Gastrocnemius medialis (tissue), 4 donors: ENCODE measurements around the gene ENTHD1. TPM values are rescaled to one million over a fixed set of nuclear protein-coding genes. Genes with fewer than 3 reads are reported as not detected.
"Not testable (repeated sequence)": the region's sequence is repeated elsewhere in the genome, so short reads cannot be mapped to it uniquely, and the experiment has no call there.

Source experiments
- ATAC-seq, 2 donors: fragments of 150-250 bp; one replicate each; pipeline ENCODE4 v1.9.1; 2016
- DNase-seq, 2 donors: peaks; one replicate each; pipeline ENCODE4 v3.0.0-alpha.2; 2019
- H3K27ac ChIP-seq, 4 donors: fragments of 200-600 bp; sonication (generic); 1 replicate in 1 of 4; 2 replicates in 3 of 4; pipeline ENCODE4 v1.5.1; 2016 to 2018; ENCODE audit warnings: mild to moderate bottlenecking in 2 of 4, moderate library complexity in 1 of 4
- H3K27me3 ChIP-seq, 3 donors: fragments of 200-600 bp; sonication (generic) in 2 of 3; 1 replicate in 1 of 3; 2 replicates in 2 of 3; pipeline versions ENCODE4 v1.5.1 to v1.6.0; 2016 to 2019; ENCODE audit warnings: mild to moderate bottlenecking in 1 of 3, moderate library complexity in 1 of 3
- H3K36me3 ChIP-seq, 2 donors: fragments of 200-600 bp; sonication (generic) in 1 of 2; one replicate each; pipeline ENCODE4 v1.5.1; 2017 to 2018
- H3K4me1 ChIP-seq, 2 donors: fragments of 200-600 bp; sonication (generic) in 1 of 2; one replicate each; pipeline ENCODE4 v1.5.1; 2016 to 2017; ENCODE audit warnings: mild to moderate bottlenecking in 2 of 2
- H3K4me3 ChIP-seq, 4 donors: fragments of 200-600 bp; sonication (generic) in 3 of 4; 1 replicate in 1 of 4; 2 replicates in 3 of 4; pipeline ENCODE4 v1.5.1; 2016 to 2019; ENCODE audit warnings: mild to moderate bottlenecking in 2 of 4
- H3K9me3 ChIP-seq, 3 donors: fragments of 200-600 bp; sonication (generic) in 2 of 3; 1 replicate in 1 of 3; 2 replicates in 2 of 3; pipeline ENCODE4 v1.5.1; 2016 to 2019
- POLR2A ChIP-seq, 2 donors: fragments of 450-650 bp; IDR thresholded peaks; one replicate each; pipeline ENCODE4 v1.6.1; 2017; ENCODE audit warnings: antibody characterized with exemption in 2 of 2, mild to moderate bottlenecking in 2 of 2, moderate library complexity in 2 of 2
- in situ Hi-C, 4 donors: fragments of 200-750 bp; cut with MboI; loops; one replicate each; pipeline versions ENCODE4 v1.15.0 to v1.8.0; 2017; ENCODE audit warnings: low sequenced_read_pairs in 4 of 4
- intact Hi-C: fragments of 100-400 bp; cut with DNase I; formaldehyde crosslinking; loops from one replicate; pipeline ENCODE4 v1.15.1; 2023; ENCODE audit warnings: low total_unique reads
- total RNA-seq, 4 donors: library from RNA; depleted of rRNA; stranded (reverse); fragments of >200 nt; gene quantifications; one replicate each; pipeline versions ENCODE4 v1.1.0 to v1.2.3, GENCODE V29; 2016
- TF ChIP-seq, protein P1 (sequence below), 5 experiments: fragments of 450-650 bp in 3 of 5; fragments of 200-600 bp in 2 of 5; sonication (generic) in 2 of 5; IDR thresholded peaks in 4 of 5; conservative IDR thresholded peaks in 1 of 5; 1 replicate in 4 of 5; 2 replicates in 1 of 5; pipeline ENCODE4 v1.5.1; 2016 to 2019; ENCODE audit warnings: antibody characterized with exemption in 5 of 5, mild to moderate bottlenecking in 3 of 5, moderate library complexity in 3 of 5

The ENTHD1 gene
- total RNA-seq, 4 donors from 2014 or later, result not detected

- Histone ChIP-seq H3K27ac (no peak overlapping the region), H3K4me3 (no peak overlapping the region), H3K36me3 (no peaks in the 10 kb centered on the region), H3K9me3 (no peaks in the 10 kb centered on the region), H3K4me1 (no peaks in the 10 kb centered on the region), H3K27me3 (peaks cover 5 to 7% (median 5%) of the 10 kb centered on the region in 3 donors)
- no peak for ATAC-seq
- intact Hi-C loops (no loop called here), in situ Hi-C loops (no loop called here)
- TF ChIP-seq POLR2A (IDR thresholded peaks at IDR 0.05), result no peak
- TF ChIP-seq, protein P1, sequence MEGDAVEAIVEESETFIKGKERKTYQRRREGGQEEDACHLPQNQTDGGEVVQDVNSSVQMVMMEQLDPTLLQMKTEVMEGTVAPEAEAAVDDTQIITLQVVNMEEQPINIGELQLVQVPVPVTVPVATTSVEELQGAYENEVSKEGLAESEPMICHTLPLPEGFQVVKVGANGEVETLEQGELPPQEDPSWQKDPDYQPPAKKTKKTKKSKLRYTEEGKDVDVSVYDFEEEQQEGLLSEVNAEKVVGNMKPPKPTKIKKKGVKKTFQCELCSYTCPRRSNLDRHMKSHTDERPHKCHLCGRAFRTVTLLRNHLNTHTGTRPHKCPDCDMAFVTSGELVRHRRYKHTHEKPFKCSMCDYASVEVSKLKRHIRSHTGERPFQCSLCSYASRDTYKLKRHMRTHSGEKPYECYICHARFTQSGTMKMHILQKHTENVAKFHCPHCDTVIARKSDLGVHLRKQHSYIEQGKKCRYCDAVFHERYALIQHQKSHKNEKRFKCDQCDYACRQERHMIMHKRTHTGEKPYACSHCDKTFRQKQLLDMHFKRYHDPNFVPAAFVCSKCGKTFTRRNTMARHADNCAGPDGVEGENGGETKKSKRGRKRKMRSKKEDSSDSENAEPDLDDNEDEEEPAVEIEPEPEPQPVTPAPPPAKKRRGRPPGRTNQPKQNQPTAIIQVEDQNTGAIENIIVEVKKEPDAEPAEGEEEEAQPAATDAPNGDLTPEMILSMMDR (IDR thresholded peaks at IDR 0.05 in 4 of 5, conservative IDR thresholded peaks at IDR 0.05 in 1 of 5), result no peak
- no peak for DNase-seq
These were observed 13.5 kb upstream of the ENTHD1 start for GRCh38 chr22:39907047-39907446.

DNA sequence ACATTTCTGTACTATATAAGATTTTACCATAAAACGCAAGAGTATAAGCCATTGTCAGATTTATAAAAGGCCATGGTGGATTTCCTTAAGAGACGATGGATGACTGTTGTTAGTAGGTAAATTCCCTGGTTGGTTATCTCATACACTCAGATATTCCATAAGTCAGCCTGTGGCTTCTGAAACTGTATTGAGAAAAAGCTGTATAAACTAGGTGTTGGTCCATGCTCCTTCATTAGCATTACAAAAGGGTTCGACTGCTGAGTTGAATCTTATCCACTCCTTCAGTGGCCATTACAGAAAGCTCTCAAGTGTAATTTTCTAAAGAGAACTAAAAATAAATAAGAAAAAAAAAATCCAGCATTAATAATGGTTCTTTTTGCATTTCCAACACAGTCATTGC, 12.6 kb upstream of the ENTHD1 start:
- intact Hi-C loops, result no loop called here
- Histone ChIP-seq H3K4me1 (no peaks in the 10 kb centered on the region), H3K9me3 (no peaks in the 10 kb centered on the region), H3K4me3 (no peak overlapping the region), H3K27ac (no peak overlapping the region), H3K36me3 (no peaks in the 10 kb centered on the region), H3K27me3 (peaks cover 0 to 8% (median 4%) of the 10 kb centered on the region in 3 donors)
- TF ChIP-seq, protein P1 (IDR thresholded peaks at IDR 0.05 in 4 of 5, conservative IDR thresholded peaks at IDR 0.05 in 1 of 5), result no peak
- TF ChIP-seq POLR2A (IDR thresholded peaks at IDR 0.05), result no peak
- DNase-seq (no peak), ATAC-seq (no peak)
- in situ Hi-C loops, result no loop called here

- intact Hi-C loops, result no loop called here
- H3K27ac ChIP-seq, result no peak overlapping the region
- no peak overlapping the region for H3K4me3 ChIP-seq
These were observed 12.1 kb upstream of the ENTHD1 start for GRCh38 chr22:39905687-39906086.

DNA sequence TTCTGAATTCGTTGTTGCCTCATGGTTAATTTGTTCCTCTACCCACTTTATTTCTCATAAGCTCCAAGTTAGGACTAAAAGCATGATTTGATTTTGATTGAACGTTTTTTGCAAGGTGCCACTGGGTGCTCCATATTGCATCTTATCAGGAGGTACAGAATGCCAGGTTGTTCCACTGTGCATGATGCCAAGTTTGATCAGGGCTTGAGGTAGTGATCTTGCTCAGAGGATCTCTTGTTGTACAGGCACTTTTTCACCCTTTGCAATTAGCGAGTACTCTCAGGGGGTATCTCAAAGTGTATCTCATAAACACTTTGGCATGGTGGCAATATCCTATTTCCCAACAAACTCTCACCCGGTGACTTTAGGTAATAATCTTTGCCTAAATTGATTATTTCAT, 11.3 kb upstream of the ENTHD1 start:
- intact Hi-C loops, result no loop called here
- in situ Hi-C loops, result no loop called here
- ATAC-seq (no peak), DNase-seq (no peak)
- Histone ChIP-seq H3K9me3 (no peaks in the 10 kb centered on the region), H3K4me1 (no peaks in the 10 kb centered on the region), H3K36me3 (no peaks in the 10 kb centered on the region), H3K4me3 (no peak overlapping the region), H3K27ac (no peak overlapping the region), H3K27me3 (peaks cover 0 to 8% (median 4%) of the 10 kb centered on the region in 3 donors)
- TF ChIP-seq, protein P1 (IDR thresholded peaks at IDR 0.05 in 4 of 5, conservative IDR thresholded peaks at IDR 0.05 in 1 of 5), result no peak
- TF ChIP-seq POLR2A (IDR thresholded peaks at IDR 0.05), result no peak

More at GRCh38 chr22:39905687-39906086, 12.1 kb upstream of the ENTHD1 start:
- peaks cover 0 to 8% (median 4%) of the 10 kb centered on the region in 3 donors for H3K27me3 ChIP-seq
- in situ Hi-C loops, result no loop called here
- TF ChIP-seq POLR2A (IDR thresholded peaks at IDR 0.05), result no peak
- TF ChIP-seq, protein P1 (IDR thresholded peaks at IDR 0.05 in 4 of 5, conservative IDR thresholded peaks at IDR 0.05 in 1 of 5), result no peak
- H3K4me1 ChIP-seq, result no peaks in the 10 kb centered on the region
- ATAC-seq (no peak), DNase-seq (no peak)
- H3K36me3 ChIP-seq, result no peaks in the 10 kb centered on the region
- H3K9me3 ChIP-seq, result no peaks in the 10 kb centered on the region

GRCh38 chr22:39904024-39904423, 10.5 kb upstream of the ENTHD1 start:
- in situ Hi-C loops, result not testable (repeated sequence)

More at GRCh38 chr22:39904024-39904423, 10.5 kb upstream of the ENTHD1 start:
- ATAC-seq, DNase-seq, H3K9me3 ChIP-seq, H3K36me3 ChIP-seq, intact Hi-C loops, H3K27me3 ChIP-seq, H3K4me3 ChIP-seq, H3K4me1 ChIP-seq, H3K27ac ChIP-seq: not testable (repeated sequence)
